Bone marrow (tissue), 2 donors: ENCODE data around the gene RAPGEF2.

Source experiments
- DNase-seq, 2 donors: peaks; one replicate each; lab custom pipeline; 2025; lab: John Stamatoyannopoulos, UW

RAPGEF2 gene

DNA sequence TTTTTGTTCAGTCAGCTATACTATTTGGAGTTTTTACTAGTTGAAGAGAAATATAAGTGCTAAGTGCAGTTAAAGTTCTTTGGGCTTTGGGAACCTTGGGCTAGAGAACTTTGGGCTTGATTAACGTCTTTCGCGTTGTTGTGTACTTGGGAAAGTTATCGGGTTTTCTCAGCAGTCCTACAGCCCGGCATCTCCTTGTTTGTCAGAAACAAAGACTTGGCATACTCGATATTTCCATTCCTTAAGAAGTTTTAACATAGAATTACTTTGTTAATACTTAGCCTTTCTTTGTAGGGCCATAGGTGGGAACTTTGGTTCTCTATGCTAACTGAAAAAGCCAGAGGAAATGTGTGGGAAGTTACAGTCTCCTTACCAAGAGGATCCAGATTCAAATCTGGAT, 28.7 kb downstream of the RAPGEF2 start:
- DNase-seq, result no peak

DNA sequence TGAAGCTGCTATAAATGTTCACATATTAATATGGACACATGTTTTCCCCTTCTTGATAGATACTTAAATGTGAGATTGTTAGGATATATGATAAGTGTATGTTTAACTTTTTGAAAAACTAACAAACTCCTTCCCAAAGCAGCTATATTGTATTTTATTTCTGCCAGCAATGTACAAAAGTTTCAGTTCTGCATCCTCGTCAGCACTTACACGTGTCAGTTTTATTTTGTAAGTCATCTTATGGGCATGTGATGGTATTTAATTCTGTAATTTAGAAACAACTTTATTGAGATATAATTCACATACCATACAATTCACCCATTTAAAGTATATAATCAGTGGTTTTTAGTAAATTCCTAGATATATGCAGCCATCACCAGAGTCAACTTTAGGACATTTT, 31.6 kb downstream of the RAPGEF2 start:
- no peak for DNase-seq

DNA sequence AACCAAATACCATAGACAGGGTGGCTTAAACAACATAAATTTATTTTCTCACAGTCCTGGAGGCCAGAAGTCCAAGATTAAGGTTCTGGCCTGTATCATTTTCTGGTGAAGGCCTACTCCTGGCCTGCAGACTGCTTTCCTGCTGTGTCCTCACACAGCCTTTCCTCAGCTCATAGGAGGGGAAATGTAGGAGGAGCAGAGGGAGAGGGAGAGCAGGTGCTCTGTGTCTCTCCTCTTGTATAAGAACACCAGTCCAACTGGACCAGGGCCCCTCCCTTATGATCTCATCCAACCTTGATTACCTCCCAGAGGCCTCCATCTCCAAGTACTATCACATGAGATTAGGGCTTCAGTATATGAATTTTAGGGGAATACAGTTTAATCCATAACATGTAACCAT, 34.3 kb downstream of the RAPGEF2 start:
- DNase-seq, result no peak

DNA sequence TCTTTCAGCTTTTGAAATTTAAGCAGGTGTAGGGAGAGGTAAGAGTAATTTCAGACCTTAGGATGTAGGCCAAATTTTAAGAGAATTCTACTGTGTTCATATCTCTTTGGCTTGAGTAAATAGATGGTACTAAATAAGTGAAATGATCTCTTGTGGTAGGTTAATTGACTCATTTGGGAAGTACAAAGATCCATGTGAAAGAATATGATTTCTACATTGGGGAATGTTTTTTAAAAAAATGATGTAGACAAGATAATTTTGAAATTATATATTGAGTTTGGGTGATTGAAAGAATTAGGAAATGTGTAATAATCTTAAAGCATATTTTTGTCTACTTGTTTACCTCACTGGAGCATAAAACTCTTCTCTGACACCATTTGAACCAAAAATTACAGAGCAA, 35.6 kb downstream of the RAPGEF2 start:
- no peak for DNase-seq

DNA sequence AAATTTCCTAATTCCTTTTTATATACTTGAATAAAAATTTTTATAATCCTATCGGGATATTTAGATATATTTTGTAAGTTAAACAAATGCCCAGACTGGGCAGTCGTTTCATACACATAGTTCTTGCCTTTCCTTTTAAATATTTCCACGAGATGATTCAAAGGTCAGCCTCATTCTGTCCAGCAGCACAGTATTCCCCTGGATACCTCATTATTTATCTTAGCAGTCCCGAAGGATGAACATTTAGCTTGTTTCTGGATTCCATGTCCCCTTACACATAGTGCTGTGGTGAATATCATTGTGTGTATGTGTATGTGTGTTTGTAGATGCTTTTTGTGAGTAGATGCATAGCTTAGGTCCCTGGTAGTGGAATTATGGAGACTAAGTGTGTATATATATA, 38.3 kb downstream of the RAPGEF2 start:
- no peak for DNase-seq

DNA sequence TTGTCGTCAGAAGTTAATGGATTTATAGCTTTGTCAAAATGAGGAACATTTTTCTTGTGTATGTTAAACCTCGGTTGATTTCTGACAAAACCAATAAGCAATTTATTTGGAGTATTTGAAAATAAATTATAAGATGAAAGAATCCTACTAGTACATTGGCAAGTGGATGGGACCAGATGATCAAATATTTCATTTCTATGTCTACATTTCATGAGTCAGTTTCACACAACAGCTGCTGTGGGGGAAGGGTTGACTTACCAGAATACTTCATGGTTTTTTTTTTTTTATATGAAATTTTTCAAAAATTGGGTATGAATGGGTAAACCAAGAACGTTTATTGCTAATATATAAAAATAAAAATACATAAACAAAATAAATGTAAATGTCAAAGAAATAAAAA, 39.4 kb downstream of the RAPGEF2 start:
- no peak for DNase-seq

DNA sequence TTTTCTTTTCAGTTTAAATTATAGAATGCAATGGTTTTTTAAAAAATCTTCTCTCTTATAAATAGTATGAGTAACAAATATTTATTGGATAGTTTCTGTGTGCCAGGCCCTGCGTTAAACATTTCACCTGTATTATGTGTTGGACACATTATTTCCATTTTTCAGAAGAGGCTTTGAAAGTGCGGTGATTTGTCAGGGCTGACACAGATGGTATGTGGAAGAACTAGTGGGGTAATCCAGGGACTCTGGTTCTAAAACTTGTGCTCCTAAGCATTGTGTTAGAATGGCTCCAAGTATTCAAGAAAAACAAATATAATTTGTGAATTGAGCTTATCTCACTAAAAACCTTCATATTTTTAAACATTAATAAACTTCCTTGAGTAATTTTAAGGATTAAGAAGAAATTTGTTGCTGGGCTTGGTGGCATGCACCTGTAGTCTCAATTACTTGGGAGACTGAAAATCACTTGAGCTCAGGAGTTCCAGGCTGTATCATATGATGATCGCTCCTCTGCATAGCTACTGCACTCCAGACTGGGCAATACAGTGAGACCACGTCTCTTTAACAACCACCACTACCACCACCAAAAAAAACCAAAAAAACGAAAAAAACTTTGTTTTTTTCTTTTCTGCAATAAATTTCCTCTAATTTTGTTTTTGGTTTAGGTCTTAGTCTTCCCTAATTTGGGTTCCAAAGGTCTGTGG, 40.0 kb downstream of the RAPGEF2 start:
- DNase-seq, result no peak

DNA sequence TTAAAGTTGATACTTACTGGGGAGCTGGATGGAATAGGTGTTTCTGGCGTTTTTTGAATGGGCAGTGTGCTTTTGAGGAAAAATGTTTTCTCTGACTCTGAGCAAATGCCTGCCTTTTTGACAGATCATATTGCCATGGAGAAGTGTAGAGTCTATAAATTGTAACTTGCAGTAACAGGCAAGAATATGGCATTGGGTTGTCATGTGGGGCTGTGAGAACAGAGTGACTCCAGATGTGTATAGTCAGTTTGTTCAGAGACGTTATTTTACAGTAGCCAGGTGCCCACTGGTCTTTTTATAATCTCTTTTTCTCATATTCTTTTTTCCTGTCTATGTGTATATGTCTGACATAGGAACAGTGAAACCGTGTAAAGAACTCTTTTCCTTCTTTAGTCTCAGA, 40.8 kb downstream of the RAPGEF2 start:
- no peak for DNase-seq

DNA sequence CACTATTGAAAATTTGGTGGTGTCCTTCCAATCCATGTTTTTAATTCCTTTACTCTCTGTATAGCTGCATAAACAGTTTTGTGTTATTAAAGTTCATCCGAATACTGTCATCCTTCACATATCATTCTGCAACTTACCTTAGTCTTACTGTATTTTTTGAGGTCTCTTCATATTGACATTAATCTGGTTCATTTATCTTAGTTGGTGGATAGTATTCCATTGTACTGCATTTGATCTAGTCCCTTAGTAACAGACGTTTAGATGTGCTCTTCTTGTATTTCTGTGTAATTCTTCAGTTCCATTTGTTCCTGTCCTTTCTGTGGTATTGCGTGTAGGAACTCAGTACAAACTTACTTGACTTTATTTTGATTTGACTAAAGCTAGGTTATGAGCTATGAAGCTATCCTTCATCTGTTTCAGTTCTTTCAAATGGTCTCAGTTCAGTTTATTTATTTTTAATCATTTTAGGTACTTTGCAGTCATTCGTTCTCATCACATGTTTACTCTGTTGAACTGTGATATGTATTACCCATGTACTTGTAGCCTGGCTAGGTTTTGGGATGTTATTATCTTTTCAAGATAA, 41.3 kb downstream of the RAPGEF2 start:
- DNase-seq, result no peak

DNA sequence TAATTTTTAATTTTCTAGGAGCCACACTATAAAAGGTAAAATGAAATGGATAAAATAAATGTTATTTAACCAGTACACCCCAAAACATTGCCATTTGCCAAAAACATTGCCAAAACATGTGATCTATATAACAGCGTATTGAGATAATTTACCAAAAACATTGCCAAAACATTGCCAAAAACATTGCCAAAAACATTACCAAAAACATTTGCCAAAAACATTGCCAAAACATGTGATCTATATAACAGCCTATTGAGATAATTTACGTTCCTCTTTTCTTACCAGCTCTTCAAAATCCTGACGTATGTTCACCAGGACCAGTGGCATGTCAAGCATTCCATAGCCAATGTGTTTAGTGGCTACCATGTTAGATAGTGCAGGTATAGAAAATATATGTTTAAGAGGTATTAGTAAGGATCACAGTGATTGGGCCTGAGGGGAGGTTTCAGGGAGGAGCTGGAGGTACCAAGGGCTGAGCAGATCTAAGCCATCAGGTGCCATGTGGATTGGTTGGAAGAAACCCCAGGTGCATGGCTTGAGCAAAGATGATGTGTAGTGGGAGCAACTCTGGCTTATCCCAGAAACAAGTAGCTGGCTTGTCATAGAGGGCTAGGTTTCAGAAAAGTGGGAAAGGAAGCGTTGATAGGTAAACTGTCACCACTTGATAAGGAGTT, 42.6 kb downstream of the RAPGEF2 start:
- DNase-seq, result no peak

DNA sequence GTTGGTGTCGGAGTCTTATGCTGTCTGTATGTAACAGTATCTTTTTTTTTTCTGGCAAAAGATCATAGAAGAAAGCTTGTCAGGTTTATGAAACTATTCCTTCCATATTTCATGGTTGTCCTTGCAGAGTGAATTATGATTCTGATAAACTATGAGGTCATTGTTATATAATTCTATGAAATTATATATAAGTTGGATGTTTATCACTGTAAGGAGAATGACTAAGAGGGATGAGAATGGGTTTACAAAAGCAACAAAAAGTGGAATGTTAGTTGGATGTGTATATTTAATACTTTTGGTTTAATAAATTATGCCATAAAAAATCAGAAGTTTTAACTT, 43.1 kb downstream of the RAPGEF2 start:
- no peak for DNase-seq

DNA sequence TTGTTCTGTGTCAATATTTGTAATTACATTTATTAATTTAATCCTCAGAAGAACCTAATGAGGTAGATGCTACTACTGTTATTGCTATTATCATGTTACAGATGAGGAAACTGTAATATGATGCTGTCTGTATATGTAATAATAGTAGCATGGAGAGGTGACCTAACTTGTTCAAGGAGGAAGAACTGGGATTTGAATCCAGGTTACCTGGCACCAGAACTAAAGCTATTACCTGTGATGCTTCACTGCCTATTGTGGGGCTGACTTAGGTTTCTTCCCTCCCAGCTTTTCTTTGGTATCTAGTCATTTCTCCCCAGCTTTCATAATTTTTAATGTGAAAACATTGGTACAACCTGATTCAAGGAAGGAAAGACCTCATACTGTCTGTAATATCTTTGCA, 43.6 kb downstream of the RAPGEF2 start:
- DNase-seq, result no peak

DNA sequence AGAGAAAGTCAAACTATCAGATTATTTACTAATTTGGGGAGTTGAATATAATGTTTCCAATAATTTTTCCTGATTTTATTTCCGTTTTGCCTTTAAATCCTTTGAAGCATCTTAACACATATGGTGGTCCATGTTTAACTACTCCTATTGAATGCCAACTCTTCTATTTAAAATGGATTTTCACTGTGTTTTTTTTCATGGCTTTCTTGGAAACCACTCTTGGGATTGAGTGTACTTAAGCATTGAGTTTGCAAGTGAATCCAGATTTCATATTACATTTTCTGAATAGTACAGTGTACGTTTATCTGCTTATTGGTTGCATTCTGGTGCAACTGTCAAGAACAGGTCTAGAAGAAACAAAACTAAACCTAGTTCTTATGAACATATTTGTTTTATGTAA, 45.6 kb downstream of the RAPGEF2 start:
- DNase-seq, result no peak

DNA sequence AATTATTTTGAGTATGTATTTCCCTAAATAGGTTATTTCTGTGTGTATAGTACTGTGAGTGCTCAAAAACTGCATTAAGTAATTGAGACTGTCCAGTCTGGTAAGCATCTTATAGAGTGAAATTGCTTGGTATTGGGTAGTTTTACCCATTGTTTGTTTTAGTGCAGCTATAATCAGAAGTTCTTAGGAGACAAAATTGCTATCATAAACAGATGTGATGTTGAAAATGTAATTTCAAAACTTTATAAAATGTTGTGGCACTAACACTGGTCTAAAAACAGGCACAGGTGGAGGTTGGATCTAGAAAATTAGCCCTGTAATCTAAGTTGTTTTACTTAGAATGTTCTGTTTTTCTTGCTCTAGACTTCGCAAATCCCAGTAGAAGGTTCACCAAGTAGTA, 46.8 kb downstream of the RAPGEF2 start:
- no peak for DNase-seq

DNA sequence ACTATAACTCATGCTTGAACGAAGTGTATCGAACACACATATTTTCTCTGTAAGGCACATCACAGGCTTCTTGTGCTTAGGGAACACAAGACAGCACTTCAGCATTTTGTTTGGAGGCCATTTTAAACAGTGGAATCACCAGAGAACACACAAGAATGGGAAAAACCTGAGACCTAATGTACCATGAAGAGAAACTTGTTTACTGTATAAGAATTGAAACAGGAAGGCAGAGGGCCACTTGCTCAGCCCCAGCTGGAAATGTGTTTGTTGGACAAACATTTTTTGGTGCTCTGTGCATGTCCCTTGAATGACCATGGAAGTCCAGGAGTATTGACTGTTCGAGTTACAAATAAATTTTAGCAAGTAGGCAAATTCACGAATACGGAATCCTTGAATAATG, 47.5 kb downstream of the RAPGEF2 start:
- DNase-seq, result no peak

DNA sequence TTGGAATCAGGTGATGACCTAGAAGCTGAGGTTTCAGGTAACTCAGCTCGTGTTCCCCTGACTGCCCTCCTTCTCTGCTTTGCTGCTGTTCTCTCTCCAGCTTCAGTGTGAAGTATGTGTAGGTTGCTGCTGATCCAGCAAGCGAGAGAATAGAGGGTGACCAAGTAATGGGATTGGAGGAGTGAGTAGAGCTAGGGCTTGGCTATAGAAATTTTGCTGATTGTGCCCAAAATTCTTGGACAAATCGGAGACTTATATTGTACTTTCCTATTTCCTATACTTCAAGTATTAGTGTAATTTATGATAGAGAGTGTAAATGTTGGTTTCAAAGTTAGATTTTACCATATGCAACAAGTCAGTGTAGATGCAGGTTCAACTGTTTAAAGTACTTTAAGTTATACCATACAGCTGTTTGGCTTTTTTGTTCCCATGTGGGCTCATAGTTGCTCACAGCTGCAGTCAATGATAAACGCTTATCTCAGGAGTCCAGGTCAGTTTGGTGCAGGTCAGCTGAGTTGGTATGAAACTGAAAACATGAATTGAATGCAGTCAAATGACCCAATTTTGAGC, 48.0 kb downstream of the RAPGEF2 start:
- DNase-seq, result no peak

DNA sequence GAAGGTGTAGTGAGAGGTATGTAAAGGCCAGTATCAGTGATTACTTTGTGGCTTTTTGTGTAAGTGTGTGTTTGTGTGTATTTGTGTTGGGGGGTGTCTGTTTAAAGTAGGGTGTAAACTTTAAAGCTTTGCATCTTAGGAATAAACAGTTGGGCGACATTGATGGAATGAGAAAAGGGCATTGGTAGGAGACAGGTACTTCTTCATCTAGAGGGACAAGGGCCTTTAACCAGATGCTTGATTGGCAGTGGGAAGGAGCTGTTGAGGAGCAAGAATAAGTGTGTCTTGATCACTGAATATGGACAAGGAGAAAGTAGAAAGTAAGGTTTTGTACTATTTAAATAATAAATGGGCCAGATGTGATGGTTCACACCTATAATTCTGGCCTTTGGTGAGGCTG, 48.8 kb downstream of the RAPGEF2 start:
- DNase-seq, result no peak

DNA sequence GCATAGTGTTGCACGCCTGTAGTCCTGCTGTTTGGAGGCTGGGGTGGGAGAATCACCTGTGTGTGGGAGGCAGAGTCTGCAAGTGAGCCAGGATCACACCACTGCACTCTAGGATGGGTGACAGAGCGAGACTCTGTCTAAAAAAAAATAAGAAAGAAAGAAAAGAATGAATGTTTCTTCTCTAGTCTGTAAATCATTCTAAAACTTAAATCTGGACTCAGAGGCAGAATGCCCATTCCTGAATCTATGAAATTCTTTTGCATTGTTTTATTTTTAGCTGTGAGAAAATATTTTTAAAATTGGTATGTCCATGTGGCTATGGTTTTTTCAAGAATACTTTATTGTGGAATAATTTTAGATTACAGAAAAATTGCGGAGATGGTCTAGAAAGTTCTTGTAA, 49.3 kb downstream of the RAPGEF2 start:
- DNase-seq, result no peak

DNA sequence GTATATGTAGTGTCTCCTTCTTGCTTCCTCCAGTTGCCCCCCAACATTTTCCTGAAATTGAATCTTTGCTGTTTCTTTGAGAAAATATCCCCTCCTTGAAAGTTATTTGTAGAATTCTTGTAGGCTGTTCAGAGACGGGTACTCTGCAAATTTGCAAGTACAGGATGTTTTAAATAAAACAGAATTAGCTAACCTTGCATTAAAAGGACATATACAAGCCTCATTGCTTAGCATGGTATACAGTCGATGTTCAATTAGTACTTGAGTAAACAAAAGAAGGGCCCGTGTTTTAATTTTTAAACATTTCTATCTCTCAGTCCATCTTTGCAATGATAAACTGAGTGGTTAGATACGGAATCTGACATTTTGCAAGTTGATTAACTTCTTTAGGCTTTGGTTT, 50.8 kb downstream of the RAPGEF2 start:
- DNase-seq, result no peak

DNA sequence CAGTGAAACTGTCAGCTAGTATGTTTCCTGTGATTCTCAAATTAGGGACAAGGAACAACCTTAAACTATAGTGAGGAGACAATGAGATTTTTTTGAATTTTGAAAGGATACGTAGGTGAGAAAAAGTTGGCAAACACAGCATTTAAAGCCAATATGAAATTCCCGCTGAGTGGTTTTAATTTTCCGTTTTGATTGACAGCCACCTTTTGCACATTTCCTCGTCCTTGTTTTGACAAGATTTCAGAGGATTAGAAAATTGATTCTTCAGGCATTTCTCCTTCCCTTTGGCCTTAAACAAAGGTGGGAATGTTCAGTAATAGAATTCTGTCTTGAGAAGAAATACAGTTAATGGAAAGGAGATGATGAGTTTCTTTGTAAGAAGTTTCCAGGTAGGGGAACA, 52.2 kb downstream of the RAPGEF2 start:
- no peak for DNase-seq

DNA sequence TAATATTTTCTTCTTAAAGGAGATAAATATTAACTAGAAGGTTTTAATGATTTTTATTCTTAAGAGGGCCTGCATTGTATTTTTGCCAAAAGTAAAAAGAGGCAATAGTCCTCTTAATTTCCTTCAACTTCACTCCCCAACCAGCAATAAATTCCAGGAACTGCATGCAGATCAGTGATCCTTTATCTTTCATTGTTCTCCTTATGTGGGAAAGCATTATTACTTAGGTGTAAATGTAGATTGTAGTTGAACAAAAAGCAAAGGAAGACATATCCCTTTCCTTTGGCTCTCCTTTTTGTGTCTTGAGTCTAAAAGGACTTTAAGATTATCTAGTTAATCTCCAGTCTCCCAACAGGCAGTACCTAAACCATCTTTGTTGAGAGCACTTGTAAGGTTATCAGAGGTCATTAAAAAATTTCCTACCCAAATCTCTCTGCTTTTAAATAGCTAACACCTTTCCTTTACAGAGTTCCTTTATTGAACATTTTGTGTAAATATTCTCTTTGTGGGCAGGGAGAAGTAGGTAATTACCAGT, 55.3 kb downstream of the RAPGEF2 start:
- no peak for DNase-seq

DNA sequence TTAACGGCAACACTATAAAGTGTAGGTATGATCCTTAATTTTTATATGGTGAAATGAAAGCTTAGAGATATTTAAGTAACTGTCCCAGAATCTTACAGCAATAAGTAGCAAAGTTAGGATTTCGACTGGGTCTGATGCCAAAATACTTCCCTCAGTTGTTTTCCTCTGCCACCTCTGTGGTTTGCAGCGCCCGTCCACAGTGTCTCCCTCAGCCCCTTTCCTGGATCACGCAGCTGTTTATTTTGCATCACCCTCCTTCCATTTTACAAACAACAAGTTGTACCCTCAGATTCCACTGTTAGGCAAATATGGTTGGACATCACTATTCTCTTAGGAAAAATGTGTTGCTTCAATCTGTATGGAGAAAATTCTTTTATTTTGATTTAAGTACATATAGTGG, 56.1 kb downstream of the RAPGEF2 start:
- no peak for DNase-seq

DNA sequence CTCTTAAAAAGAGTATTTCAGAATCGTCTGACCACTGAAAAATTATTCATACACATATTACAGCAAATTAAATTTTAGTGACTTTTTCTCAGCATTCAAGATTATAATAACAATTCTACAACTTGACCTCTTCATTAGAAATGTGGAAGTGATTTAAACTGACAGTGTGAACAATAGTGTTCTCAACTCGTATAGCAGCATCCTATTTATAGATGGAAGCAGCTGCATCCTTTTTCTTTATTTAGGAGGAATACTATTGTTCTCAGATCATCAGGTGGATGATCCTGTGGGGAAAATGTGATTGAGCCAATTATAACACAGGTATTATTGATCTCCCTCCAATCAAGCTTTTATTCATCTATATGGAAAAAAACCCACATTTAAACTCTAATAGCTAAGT, 56.7 kb downstream of the RAPGEF2 start:
- no peak for DNase-seq
